Measurements from ENCODE around the gene FEN1. TPM values are rescaled to one million over a fixed set of nuclear protein-coding genes. Genes with fewer than 3 reads are reported as not detected.

FEN1 gene
- total RNA-seq, 2 donors from 2014 or later, result 2.6 to 3.4 TPM

GRCh38 chr11:61791737-61792309 is 888 bp upstream of the FEN1 start:
- WGBS, 2 donors, result 1 to 3% methylated on average over 14 of the region's 14 CpGs
- Histone ChIP-seq H3K27ac (peak overlapping the region; percentile 88 to 97 (median 96)), H3K4me3 (peak overlapping the region; percentile 53 to 86), H3K9me3 (no peaks in the 10 kb centered on the region), H3K36me3 (replicated peaks in 1 of 2; ENCODE audit: insufficient read depth in 1 of 2, low read depth in 2 of 2) (peaks cover 0 to 30% of the 10 kb centered on the region in 2 donors), H3K27me3 (no peaks in the 10 kb centered on the region), H3K4me1 (peaks cover 27% of the 10 kb centered on the region)
- TF ChIP-seq POLR2A (IDR thresholded peaks at IDR 0.05), result no peak
- no peak for TF ChIP-seq CTCF (IDR thresholded peaks at IDR 0.05)
- ATAC-seq, result peak; percentile 65
- peak; percentile 71 to 80 (median 78) for DNase-seq
- intact Hi-C loops (cut with DNase I), result no loop called here

- TF ChIP-seq POLR2A (IDR thresholded peaks at IDR 0.05) (no peak), CTCF (IDR thresholded peaks at IDR 0.05) (no peak)
Observed at GRCh38 chr11:61793083-61793828, 545 bp downstream of the FEN1 start.

GRCh38 chr11:61793829-61794204 is 1.1 kb downstream of the FEN1 start:
- intact Hi-C loops (cut with DNase I), result no loop called here
- Histone ChIP-seq H3K27me3 (no peaks in the 10 kb centered on the region), H3K36me3 (replicated peaks in 1 of 2; ENCODE audit: insufficient read depth in 1 of 2, low read depth in 2 of 2) (peaks cover 0 to 16% of the 10 kb centered on the region in 2 donors), H3K27ac (no peak overlapping the region), H3K9me3 (no peaks in the 10 kb centered on the region), H3K4me3 (no peak overlapping the region), H3K4me1 (peaks cover 35% of the 10 kb centered on the region)
- ATAC-seq, result no peak
- DNase-seq, result no peak
- TF ChIP-seq CTCF (IDR thresholded peaks at IDR 0.05), result no peak
- TF ChIP-seq POLR2A (IDR thresholded peaks at IDR 0.05), result no peak
- 62 to 71% methylated on average over 3 of the region's 3 CpGs for WGBS, 2 donors

More at GRCh38 chr11:61793083-61793828, 545 bp downstream of the FEN1 start:
- no peak for ATAC-seq
- WGBS, 2 donors, result 2 to 3% methylated on average over 28 to 29 of the region's 29 CpGs
- DNase-seq, result peak in 1 of 4 donors; percentile 18
- peak overlapping the region; percentile 53 to 86 for H3K4me3 ChIP-seq
- no peaks in the 10 kb centered on the region for H3K9me3 ChIP-seq
- intact Hi-C loops (cut with DNase I), result no loop called here
- no peaks in the 10 kb centered on the region for H3K27me3 ChIP-seq
- peaks cover 35% of the 10 kb centered on the region for H3K4me1 ChIP-seq
- H3K27ac ChIP-seq, result peak overlapping the region; percentile 88 to 97 (median 96)
- H3K36me3 ChIP-seq (replicated peaks in 1 of 2; ENCODE audit: insufficient read depth in 1 of 2, low read depth in 2 of 2), result peaks cover 0 to 20% of the 10 kb centered on the region in 2 donors

DNA sequence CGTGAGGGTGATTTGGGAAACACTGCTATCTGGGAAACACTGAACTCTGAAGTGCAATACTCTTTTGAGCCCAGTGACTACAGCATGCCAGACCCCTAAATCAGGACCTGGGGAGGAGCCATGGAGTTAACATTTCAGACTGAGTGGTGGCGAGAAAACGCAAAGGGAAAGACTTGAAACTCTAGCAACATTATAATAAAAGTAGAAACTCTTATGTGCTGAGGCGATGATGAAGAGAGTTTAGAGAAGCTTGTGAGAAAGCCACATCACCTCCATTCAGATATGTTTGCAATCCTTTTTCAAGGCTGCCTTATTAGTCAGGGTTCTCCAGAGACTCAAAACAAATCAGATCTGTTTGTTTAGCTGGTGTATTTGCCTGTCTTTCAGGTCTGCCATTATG is 1.9 kb downstream of the FEN1 start:
- Histone ChIP-seq H3K9me3 (no peaks in the 10 kb centered on the region), H3K4me1 (peaks cover 31% of the 10 kb centered on the region), H3K27me3 (no peaks in the 10 kb centered on the region), H3K36me3 (replicated peaks in 1 of 2; ENCODE audit: insufficient read depth in 1 of 2, low read depth in 2 of 2) (peaks cover 0 to 10% of the 10 kb centered on the region in 2 donors), H3K4me3 (no peak overlapping the region), H3K27ac (no peak overlapping the region)
- ATAC-seq, result no peak
- TF ChIP-seq POLR2A (IDR thresholded peaks at IDR 0.05) (no peak), CTCF (IDR thresholded peaks at IDR 0.05) (no peak)
- WGBS, 2 donors, result 79 to 87% methylated on average over 4 of the region's 4 CpGs
- intact Hi-C loops (cut with DNase I), result no loop called here
- no peak for DNase-seq

Data from body of pancreas (tissue), 4 donors.